Inferior parietal cortex (tissue), 1 donor: ENCODE results near the gene GPNMB.
A peak's percentile ranks its signal among the peaks of the same experiment; 100 is the strongest.

Experiments
- DNase-seq: peaks from one replicate; pipeline ENCODE4 v3.0.0-alpha.2; 2016; ENCODE audit errors: extremely low spot score

The GPNMB gene

DNA sequence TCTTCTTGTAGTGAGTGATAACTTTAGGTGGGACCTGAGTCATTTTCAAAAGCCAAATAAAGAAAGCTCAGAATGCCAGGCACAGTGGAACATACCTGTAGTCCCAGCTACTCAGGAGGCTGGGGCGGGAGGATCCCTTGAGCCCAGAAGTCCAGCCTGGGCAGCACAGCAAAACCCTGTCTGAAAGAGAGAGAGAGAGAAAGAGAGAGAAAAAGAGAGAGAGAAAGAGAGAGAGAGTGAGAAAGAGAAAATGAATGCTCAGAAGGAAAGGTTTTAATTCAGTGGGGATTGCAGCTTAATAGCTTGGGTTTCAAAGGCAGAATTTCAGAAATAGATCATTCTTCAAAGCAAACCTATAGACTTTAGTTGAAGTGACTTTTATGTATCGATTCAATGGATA lies 25.7 kb downstream of the GPNMB start:
- DNase-seq: no peak

DNA sequence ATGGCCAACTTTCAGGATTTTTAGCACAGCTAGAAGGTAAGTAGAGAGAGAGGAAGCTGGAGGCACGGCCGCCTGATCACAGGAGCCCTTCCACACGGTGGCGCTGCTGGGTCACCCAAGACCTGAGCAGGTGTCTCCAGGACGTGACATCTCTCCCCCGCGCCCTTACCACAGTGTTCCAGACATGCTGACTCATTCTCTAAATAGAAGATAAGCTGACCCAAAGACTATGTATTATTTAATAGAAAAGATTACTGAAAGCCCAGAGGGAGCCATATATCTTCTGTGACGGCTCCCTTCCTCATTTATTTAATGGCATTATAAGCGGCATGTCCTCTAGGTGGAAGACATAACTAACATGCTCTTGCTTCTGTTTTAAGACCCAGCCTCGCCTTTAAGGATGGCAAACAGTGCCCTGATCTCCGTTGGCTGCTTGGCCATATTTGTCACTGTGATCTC lies 26.6 kb downstream of the GPNMB start:
- DNase-seq: peak; percentile 60

DNA sequence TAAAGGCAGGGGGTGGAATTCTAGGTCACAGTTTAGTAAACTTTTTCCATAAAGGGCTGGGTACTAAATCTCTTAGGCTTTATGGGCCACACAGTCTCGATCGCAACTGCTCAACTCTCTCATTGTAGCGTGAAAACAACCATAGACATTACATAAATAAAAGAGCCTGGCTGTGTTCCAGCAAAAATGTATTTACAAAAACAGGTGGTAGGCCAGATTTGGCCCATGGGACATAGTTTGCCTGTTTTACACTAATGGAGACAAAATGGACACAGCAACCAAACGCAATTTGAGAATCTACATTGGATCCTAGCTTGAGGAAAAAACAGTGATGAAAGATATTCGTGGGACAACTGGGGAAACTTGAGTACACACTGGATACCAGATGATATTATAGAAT lies 29.3 kb downstream of the GPNMB start:
- no peak for DNase-seq

DNA sequence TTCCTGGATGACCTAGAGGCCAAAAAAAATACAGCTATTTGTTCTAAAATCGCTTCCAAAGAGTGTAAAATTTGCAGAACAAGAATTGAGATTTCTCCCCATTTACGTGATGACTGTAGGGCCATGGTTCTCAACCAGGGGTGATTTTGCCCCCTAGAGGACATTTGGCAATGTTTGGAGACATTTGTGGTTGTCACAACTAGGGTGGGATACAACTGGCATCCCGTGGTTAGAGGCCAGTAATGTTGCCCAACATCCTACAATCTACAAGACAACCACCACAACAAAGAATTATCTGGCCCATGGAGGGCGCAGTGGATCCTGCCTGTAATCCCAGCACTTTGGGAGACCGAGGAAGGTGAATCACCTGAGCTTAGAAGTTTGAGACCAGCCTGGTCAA lies 29.8 kb downstream of the GPNMB start:
- DNase-seq: no peak

DNA sequence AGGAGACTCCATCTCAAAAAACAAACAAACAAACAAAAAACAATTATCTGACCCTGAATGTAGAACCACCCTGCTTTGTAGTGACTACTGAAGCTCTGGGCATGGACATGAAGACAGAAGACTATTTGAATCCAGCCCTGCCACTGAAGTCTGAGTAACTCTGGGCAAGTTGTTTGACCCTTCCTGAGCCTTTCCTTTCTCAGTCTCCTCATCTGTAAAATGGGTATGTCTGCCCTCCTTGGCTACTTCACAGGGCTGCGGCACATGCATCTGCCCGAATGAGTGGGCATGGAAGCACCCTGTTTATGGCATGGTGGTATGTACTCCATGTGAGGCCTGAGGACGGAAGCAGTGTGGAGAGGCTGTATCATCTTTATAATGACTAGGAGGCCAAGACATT lies 30.4 kb downstream of the GPNMB start:
- DNase-seq: no peak

DNA sequence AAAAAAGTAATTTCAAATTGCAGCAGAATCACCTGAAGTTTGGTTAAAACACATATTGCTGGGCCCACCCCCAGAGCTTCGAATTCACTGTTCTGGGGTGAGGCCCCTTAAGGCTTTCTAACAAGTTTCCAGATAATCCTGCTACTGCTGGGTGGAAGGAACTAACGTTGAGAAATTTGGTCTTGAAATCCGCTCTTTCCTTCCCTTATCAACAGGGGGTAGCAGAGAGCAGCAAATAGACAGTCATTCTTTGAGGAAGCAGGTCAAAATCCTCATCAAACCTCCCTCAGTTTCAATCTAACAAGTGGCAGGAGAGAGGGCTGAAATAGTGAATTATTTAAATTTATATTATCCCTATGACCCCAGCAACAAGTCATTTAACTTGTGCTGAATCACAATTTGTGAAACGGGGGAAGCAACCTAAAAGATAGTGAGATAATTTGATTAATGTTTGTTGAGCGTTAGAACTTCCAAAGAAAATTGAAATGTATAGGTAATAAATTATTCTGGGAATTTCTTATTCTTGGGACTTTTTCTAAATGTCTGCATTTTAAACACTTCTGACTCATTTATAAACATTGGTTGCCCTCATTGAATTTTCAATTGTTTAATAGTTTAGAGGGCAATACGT lies 30.9 kb downstream of the GPNMB start:
- peak; percentile 76 for DNase-seq

DNA sequence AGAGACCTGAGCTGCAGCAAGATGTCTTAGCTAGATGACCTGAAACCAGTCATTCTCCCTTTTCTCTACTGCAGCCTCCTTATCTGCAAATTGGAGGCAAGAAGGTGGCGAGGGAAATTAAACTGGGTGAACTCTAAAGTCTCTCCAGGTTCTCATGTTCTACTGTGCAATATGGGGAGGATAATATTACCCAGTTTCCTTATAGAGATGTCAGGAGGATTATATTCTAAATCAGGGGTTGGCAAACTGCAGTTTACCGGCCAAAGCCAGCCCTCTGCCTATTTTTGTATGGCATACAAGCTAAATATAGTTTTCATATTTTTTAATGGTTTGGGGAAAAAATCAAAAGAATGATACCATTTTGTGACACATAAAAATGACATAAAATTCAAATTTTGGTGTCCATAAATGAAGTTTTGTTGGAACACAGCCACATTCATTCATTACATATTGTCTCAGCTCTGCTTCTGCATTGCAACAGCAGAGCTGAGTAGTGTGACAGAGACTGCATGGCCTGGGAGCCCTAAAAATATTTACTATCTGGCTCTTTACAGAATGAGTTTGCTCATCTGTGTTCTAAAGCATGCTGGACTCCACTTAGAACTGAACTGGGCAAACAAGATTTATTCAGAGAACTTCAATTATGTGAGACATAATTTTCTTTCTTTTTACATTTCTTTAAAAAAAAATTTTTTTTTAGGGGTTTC lies 33.4 kb downstream of the GPNMB start:
- DNase-seq: no peak

DNA sequence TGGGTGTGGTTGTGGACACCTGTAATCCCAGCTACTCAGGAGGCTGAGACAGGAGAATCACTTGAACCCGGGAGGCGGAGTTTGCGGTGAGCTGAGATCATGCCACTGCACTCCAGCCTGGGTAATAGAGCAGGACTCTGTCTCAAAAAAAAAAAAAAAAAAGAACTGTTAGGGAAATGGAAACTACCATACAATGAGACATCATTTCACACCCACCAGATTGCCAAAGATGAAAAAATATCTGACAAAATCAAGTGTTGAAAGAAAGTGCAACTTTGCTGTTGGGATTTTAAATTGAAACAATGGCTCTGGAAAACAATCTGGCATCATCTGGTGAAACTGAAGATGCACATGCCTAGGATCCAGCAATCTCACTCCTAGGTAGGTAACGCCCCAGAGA lies 36.5 kb downstream of the GPNMB start:
- no peak for DNase-seq

DNA sequence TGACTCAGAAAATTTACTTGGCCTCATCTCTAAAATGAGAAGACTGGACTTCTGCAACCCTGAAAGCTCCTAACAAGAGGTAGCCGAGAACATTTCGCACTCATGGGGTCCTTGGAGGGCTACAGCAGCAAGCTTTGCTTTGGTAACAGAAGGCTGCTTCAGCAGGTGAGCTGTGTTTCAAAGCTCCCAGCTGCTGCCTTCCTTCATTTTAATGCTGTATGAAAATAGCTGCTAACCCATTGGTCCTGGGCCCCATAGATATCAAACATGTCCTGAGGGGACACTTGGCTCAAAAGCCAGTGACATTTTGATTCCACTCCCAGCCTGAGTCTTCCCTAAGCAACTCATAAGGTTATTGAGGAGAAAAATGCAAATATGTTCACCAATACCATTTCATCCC lies 38.3 kb downstream of the GPNMB start:
- no peak for DNase-seq

DNA sequence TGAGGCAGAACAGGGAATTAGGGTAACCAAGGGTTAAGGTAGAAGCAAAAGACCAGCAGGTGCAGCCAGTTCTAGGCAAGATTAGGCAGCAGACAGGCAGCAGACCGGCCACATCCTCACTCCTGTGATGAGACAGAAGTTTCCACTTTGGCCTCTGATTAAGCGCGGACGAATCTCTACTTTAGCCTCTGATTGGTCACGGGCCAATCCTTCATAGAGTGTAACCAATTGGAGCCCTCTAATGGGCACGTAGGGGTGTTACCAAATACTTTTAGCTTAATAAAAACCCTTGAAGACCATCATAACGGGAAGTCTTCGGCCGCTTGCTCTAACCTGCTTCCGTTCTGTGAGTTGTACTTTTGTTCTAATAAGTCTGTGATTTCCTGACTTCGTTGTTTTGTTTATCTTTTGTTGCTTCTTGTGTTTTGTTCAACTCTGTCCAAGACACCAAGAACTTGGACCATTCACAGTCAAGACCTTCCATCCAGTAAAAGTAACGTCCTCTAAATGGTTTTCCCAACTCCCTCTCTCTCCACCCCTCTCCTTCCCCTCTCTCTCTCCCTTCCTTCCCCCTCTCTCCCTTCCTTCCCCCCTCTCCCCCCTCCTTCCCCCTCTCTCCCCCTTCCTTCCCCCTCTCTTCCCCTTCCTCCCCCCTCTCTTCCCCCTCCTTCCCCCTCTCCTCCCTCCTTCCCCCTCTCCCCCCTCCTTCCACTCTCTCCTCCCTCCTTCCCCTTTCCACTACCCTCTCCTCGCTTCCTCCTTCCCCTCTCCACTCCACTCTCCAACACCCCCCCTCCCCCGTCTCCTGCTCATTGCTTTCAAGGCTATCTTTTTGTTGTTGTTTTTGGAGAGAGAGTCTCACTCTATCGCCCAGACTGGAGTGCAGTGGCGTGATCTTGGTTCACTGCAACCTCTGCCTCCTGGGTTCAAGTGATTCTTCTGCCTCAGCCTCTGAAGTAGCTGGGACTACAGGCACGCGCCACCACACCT lies 39.4 kb downstream of the GPNMB start:
- DNase-seq: no peak

DNA sequence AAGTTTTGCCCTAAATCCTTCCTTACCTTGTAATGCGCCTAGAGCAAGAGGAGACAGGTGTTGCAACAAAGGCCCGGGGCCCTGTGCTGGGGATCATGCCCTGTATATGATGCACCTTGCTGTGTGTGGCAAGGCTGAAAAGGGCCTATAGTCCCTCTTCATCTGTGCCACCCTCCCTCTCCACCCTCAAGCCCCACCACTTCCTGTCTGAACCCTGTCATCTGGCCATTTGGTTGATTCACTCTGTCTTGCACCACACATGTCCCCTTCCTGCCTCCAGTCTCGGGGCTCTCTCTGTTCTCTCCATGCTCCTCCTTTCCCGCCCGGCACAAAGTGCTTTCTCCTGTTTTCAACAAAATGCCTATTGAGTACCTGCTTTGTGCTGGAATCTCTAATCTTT lies 41.0 kb downstream of the GPNMB start:
- no peak for DNase-seq

DNA sequence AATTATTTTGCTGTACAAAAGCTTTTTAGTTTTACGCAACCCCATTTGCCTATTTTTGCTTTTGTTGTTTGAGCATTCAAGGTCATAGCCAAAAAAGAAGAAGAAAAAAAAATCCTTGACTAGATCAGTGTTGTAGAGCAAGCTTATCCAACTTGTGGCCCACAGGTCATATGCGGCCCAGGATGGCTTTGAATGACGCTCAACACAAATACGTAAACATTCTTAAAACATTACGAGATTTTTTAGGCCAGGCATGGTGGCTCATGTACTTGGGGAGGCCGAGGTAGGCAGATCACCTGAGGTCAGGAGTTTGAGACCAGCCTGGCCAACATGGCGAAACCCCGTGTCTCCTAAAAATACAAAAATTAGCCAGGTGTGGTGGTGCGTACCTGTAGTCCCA lies 44.4 kb downstream of the GPNMB start:
- no peak for DNase-seq

DNA sequence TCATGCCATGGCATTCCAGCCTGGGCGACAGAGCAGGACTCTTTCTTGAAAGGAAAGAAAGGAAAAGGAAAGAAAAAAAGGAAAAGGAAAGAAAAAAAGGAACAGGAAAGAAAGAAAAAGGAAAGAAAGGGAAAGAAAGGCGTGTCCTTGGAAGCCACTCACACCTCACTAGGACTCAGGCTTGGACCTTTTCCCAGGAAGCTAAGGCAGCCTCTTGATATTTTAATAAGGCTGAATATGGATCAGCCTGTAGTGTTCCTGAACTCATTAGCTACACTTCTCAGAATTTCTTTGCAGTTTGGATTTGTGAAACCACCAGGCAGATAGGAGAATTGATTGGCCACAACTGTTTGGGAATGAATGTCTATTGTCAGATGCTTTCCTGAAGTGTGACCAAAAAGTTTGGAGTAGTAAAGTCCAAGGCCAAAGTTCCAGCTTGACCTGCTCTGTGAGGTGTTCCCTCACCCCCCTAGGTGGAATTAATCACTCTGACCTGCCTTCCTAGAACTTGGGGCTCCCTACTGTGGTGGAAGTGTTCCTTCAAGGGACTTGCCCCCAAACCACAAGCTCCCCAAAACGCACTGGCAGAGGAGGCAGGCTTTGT lies 45.5 kb downstream of the GPNMB start:
- no peak for DNase-seq

DNA sequence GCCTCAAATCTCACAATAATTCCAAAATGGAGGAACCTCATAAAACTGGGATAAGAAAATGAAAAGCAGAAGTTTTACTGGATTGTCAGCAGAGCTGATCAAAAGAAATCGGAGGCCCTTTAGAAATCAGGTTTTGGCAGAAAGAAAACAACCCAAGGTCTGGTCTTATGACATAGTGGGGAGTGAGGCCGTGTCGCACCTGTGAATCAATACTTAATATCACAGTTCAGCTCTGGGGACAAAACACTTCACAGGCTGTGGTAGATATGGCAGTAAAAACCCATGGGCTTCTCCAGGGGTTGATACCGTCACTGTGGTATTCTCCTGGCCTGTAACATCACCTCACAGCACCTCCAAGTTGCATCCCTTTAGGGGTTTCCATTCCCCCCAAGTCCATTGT lies 46.0 kb downstream of the GPNMB start:
- DNase-seq: no peak

DNA sequence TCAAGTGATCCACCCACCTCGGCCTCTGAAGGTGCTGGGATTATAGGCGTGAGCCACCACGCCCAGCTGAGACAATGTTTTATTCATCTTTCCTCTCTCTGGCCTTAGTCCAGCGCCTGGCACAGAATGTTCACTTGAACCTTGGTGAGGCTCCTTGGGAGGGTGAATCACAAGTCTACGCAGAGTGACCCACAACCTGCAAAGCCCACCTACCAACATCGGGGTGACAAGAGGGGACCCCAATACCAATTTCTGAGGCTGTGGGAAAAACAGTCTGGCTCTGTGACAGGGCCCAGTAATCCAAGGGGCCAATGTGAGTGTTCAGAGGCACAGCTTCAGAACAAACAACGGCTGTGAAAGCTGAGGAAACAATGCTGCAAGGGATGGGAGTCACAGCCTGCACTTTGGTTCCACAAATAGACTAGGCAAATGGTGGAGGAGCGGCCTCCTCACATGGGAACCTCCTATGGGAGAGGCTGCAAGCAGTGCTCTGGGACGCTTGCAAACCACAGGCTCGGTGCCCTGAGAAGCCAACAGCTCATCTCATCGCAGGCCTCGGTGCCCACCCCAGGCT lies 47.0 kb downstream of the GPNMB start:
- DNase-seq: no peak

DNA sequence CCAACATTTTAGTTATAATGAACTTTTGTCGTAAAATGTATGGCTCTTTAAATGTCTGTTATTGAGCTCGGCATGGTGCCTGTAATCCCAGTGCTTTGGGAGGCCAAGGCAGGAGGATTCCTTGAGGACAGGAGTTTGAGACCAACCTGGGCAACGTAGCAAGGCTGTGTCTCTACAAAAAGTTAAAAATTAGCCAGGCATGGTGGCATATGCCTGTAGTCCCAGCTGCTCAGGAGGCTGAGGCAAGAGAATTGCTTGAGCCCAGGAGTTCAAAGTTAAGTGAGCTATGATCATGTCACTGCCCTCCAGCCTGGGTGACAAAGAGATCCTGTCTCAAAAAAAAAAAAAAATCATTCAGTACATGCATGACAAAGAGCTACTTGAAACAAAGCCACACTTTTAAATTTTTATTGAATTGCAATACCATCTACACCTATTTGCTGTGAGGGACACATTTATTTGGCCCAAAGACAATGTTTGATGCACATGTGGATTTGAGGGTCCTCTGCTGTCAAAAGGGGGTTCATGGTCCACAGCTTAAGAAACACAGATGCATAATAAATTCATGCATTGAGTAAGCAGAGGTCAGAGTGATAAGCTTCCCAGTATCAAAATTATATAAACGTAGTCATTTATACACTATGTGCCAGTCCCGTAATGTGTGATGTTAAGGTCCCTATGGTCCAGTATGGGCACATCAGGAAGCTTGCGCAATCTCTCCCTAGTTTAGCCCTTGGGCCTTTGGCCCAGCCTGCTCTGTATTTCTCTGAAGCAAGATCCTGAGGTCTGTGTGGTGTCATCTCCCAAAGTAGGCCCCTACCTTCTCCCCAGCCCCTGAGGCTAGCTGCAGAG lies 48.2 kb downstream of the GPNMB start:
- DNase-seq: no peak

DNA sequence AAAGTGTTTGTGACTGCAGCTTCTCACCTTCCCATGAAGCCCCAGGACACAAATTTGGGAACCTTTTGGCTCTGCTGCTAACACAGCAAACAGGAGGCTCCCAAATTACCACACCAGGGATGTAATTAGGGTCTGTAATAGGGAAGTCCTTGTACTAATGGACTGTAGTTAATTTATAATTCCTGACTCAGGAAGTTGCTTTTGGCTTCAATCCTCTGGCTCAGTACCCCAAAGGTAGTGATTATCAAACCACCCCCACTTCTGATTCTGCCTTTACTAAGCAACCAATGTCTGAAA lies 48.8 kb downstream of the GPNMB start:
- DNase-seq: no peak

DNA sequence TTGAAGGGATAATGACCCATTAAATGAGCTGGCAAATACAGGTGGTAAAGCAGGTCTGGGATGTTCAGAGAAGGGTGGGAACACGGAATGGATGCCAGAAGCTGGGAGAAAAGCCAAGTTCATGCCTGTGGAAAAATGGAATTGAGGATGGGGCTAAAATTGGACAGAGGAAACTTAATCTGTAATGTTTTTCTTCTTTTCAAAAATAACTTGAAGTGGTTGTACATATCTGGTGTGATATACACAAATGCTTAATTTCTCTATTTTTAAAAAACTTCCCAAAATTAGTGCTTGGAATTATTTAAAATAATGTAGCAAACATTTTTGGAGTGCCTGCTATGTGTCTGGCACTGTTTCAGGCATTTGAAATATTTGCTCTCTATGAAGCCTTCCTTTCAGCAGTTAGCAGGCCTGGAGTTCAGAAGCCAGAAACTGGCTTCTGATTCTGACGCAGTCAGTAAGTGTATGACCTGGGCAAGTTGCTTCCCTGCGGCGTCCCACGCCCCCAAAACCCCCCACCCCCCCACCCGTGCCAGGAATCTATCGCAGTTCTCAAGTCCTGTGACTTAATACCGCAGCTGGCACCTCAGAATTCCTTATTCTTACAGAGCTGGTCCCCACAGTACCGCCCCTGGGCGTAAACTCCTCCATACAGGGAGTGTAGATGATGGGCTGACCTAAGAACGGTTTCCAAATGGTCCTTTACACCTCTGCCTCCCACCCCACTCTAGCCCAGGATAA lies 51.7 kb downstream of the GPNMB start:
- DNase-seq: no peak

DNA sequence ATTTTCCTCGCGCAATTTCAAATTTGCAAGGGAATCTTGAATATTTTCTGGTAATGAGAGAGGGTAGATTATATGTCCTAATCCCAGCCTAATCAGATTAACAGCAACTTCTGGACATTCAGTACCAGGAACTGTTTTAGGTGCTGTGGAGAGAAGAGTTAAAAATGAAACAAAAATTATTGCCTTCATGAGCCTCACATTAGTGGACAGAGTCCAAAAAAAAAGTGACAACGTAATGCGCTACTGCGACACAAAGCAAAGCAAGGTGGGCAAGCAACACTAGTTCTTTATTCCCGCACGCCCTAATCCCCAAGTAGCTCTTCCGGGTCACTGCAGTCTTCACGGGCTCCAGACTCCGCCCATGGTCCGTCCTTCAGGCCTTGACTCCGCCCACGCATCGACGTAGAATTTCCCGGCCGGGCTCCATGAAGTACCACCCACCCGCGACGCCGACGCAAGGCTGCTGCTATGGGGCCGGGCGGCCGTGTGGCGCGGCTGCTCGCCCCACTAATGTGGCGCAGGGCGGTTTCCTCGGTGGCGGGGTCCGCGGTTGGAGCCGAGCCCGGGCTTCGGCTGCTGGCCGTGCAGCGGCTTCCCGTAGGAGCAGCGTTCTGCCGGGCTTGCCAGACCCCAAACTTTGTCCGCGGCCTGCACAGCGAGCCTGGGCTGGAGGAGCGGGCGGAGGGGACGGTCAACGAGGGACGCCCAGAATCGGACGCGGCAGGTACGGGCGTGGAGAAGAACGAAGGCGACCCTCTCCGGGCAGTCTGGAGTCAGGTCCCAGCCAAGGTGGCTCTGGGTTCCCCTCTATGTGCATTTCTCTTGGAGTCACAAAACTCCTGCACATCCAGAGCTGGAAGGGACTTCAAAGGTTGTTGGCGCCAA lies 52.6 kb downstream of the GPNMB start, which contains the start of gene MALSU1:
TSS of gene MALSU1 (plus strand) at position 455 of the 885 bp plus-strand sequence. CDS start at position 469, 14 bp downstream.
- DNase-seq: peak; percentile 98
